ENCODE data around the gene FRG2B.
"Not testable (repeated sequence)": the region's sequence is repeated elsewhere in the genome, so short reads cannot be mapped to it uniquely, and the experiment has no call there.

FRG2B gene

GRCh38 chr10:133592716-133593115 lies 33.9 kb downstream of the FRG2B start:
- no peak for DNase-seq

GRCh38 chr10:133590970-133591359 lies 35.6 kb downstream of the FRG2B start:
- no peak for DNase-seq

GRCh38 chr10:133590226-133590969 lies 36.2 kb downstream of the FRG2B start:
- DNase-seq: no peak

- DNase-seq: not testable (repeated sequence)
Observed at GRCh38 chr10:133577037-133577436, 49.6 kb downstream of the FRG2B start.
